HG03159 (cell line): Measurements from ENCODE around the gene PRRT2.
"Not testable (repeated sequence)": the region's sequence is repeated elsewhere in the genome, so short reads cannot be mapped to it uniquely, and the experiment has no call there.

ENCODE experiments used
- ATAC-seq: cut with Tn5 transposase; IDR thresholded peaks from one replicate; pipeline ENCODE4 v1.9.1; 2021; ENCODE audit warnings: mild to moderate bottlenecking, moderate library complexity; ENCODE audit not compliant: unreplicated experiment

Gene PRRT2

DNA sequence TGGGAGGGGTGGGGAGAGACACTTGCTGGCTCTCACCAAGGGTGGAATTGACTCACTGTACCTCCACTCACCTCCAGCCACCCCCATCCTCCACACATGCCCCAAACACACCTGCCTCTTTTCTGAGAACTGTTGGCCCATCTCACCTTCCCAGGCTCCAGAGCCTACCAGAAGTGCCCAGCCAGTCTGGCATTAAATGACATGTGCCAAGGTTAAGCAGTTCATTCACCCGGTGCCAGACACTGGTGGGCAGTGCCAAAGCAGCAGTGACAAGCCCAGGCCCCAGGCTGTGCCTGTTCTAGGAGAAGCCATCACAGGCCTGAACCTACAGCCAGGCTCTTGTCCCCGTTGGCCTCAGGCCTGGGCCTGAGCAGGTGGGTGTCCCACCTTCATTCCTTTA is 19.5 kb downstream of the PRRT2 start:
- no peak for ATAC-seq

DNA sequence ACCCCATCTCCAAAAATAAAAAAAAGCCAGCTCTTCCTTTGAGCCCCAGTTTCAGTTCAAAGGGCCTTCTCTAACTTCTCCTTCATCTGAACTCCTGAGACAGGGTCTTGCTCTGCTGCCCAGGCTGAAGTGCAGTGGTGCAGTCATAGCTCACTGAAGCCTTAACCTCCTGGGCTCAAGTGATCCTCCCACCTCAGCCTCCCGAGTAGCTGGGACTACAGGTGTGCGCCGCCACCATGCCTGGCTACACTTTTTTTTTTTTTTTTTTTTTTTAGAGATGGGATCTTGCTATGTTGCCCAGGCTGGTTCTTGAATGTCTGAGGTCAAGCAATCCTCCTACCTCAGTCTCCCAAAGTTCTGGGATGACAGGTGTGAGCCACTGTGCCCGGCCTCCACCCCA is 21.2 kb downstream of the PRRT2 start:
- not testable (repeated sequence) for ATAC-seq

DNA sequence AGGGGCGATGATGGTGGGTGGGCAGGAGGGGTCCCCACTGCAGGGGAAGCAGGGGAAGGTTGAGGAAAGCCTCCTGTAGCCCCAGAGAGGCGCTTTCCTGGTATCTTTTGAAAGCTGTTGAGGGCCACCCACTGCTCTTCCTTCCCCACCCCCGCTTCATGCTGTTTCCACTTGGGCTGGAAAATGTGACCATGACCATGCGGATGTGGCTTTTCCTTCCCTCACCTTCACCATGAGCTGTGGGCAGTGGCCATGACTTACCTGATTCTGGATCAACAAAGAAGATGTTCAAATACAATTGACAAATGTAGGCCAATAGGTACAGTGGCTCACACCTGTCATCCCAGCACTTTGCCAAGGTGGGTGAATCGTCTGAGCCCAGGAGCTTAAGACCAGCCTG is 22.1 kb downstream of the PRRT2 start:
- ATAC-seq: no peak

DNA sequence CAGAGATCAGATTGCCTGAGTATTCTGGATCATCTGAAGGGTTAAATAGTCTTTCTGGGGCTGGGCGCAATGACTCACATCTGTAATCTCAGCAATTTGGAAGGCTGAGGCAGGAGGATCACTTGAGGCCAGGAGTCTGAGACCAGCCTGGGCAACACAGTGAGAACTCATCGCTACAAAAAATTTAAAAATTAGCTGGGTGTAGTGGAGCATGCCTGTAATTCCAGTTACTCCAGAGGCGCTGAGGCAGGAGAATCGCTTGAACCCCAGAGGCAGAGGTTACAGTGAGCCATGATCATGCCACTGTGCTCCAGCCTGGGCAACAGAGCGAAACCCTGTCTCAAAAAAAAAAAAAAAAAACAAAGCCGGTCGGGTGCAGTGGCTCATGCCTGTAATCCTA is 23.9 kb downstream of the PRRT2 start:
- no peak for ATAC-seq

DNA sequence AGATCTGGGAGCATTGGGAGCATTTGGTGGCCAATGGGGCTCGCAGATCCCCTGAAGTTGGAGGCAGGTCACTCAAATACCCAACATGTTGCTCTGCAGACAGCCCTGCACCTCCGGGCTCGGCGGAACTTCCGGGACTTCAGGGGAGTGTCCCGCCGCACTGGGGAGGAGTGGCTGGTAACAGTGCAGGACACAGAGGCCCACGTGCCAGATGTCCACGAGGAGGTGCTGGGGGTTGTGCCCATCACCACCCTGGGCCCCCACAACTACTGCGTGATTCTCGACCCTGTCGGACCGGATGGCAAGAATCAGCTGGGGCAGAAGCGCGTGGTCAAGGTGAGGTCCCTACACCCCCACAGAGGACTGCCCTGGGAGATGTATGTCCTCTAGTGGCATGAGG is 24.6 kb downstream of the PRRT2 start:
- no peak for ATAC-seq

DNA sequence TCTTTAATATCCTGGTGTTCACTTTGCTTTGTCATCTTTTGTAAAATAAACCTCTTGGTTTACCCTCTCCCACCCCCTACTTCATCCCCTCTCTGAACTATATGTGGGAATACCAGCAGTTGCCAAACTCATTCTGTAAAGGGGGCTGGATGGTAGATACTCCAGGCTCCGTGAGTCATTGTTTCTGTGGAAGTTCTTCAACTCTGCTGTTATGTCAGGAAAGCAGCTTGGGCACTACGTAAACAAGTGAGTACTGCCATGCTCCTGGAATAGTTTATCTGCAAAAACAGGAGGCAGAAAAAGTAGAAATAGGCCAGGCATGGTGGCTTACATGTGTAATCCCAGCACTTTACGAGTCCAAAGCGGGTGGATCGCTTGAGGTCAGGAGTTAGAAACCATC is 25.8 kb downstream of the PRRT2 start:
- ATAC-seq: no peak

DNA sequence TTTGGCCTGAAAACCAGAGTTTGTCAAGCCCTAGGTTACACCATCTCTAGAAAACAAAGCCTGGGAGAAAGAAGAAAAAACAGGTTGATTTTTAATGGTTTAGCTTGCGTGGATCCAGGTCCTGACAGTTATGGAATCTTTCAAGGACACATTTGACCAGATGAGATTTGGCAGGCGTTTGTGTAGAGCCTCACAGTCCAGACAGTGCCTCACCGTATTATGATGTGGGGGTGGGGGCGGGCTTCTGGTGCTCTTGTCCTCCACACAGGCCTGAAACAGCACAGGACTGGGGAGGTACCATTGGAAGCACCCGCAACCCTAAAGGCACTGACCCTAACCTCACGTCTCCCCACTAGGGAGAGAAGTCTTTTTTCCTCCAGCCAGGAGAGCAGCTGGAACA is 27.8 kb downstream of the PRRT2 start:
- no peak for ATAC-seq

DNA sequence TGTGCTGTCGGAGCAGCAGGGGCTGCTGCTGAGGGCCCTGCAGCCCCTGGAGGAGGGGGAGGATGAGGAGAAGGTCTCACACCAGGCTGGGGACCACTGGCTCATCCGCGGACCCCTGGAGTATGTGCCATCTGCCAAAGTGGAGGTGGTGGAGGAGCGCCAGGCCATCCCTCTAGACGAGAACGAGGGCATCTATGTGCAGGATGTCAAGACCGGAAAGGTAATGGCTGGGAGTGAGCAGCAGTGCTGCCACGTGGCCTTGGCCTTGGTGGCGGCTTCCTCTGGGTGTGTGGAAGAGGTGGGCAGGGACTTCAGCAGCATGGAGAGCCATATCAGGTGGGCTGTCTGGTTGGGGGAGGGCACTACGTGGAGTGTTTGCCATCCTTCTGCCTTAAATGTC is 28.2 kb downstream of the PRRT2 start:
- no peak for ATAC-seq

DNA sequence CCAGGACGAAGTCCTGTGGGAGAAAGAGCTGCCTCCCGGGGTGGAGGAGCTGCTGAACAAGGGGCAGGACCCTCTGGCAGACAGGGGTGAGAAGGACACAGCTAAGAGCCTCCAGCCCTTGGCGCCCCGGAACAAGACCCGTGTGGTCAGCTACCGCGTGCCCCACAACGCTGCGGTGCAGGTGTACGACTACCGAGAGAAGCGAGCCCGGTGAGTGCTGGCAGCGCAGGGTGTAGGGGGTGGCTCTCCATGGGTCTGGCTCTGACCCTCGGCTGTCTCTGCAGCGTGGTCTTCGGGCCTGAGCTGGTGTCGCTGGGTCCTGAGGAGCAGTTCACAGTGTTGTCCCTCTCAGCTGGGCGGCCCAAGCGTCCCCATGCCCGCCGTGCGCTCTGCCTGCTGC is 29.6 kb downstream of the PRRT2 start:
- ATAC-seq: no peak

DNA sequence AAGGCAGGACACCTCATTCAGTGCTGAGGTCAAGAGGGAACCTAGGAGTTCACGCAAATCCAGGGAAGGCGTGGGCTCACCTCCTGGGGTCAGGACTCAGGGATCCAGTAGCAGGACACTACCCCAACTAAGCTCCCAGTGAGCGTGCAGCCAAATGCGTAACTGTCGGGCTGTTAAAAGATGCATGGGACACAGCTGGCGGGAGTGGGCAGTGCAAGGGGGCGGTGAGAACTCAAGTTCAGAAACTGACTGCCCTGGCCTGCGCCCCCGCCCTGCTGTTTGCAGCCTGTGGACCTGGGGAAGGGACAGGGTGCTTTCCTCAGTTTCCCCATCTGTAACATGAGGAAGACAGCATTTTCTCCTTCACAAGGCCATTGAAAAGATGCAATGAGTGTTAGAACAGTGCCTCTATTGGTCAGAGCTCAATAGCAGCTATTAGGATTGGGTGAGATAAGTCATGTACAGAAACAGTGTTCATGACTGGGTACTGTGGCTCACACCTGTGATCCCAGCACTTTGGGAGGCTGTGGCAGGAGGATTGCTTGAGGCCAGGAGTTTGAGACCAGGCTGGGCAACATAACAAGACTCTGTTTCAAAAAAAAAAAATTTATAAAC is 30.8 kb downstream of the PRRT2 start:
- no peak for ATAC-seq

DNA sequence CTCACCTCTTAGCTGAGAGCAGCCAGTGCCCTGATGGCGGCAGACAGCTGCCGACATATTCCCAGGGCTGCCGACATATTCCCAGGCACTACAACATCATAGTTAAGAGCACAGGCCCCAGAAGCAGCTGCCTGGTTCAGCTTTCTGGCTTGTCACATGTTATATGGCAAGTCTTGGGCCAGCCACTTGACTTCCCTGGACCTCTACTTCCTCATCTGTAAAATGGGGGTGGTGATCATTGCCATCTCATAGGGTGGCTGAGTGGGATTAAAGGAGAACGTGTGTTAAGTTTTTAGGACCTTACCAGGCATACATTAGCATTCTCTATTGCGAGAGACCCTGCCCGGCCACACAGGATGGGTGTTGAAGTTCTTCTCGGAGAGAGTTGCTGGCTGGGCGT is 31.9 kb downstream of the PRRT2 start:
- ATAC-seq: no peak

DNA sequence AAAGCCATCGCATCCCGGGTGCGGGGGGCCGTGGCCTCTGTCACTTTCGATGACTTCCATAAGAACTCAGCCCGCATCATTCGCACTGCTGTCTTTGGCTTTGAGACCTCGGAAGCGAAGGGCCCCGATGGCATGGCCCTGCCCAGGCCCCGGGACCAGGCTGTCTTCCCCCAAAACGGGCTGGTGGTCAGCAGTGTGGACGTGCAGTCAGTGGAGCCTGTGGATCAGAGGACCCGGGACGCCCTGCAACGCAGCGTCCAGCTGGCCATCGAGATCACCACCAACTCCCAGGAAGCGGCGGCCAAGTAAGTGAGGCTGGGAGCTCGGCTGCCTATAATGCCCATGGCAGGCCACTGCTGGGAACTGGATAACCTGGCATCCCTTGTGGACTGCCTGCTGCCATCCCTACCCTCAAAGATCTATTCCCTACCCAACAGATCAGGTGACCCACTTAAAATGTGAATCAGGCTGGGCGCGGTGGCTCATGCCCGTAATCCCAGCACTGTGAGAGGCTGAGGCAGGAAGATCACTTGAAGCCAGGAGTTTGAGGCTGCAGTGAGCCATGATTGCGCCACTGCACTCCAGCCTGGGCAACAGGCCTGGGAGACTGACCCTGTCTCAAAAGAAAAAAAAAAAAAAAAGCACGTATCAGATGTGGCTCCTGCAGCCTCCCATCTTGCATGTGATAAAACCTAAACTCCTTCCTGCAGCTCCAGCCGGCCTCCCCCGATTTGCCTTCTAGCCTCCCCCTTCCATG is 32.8 kb downstream of the PRRT2 start:
- no peak for ATAC-seq

DNA sequence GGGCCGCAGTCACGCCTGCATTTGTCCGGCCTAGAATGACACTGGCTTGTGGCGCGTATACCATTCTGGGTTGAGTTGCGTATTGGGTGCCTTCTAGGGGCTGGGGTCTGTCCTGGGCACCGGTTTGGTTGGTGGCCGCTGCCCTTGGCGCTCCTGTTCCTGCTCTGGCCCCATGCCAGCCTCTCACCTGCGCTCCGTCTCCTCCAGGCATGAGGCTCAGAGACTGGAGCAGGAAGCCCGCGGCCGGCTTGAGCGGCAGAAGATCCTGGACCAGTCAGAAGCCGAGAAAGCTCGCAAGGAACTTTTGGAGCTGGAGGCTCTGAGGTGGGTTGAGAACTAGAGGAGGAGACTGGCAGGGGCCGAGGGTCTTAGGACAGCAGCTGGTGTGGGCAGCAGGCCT is 33.7 kb downstream of the PRRT2 start:
- no peak for ATAC-seq

DNA sequence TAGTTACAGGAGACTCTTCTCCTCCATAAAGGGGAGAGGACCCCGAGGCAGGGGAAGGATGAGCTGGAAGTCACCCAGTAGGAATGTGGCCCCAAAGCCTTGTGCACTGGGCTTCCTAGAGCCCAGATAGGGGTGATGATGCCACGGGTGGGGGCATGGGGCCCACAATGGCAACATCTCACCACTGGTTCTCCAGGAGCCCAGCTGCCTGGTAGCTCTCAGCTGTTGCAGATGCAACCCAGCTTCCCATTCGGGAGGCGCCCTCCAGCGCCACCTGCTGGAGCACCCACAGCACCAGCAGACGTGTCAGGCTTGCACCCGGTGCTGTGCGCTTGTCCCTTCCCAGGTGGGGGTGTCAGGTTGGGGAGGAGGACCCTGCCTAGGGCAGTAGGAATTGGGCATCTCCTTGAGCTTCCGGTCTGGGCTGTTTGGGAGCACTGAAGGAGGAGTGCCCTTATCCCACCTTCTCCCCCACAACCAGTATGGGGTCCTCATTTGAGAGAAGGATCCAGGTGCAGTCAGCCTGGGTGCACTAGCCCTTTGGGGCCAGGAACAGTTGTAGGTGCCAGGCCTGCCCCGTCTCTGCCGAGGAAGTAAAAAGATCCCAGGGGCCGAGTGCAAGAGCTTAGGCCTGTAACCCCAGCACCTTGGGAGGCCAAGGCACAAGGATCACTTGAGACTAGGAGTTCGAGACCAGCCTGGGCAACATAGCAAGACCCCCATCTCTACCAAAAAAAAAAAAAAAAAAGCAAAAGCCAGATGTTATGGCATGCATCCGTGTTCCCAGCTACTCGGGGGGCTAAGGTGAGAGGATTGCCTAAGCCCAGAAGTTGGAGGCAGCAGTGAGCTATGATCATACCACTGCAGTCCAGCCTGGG is 36.7 kb downstream of the PRRT2 start:
- ATAC-seq: no peak

DNA sequence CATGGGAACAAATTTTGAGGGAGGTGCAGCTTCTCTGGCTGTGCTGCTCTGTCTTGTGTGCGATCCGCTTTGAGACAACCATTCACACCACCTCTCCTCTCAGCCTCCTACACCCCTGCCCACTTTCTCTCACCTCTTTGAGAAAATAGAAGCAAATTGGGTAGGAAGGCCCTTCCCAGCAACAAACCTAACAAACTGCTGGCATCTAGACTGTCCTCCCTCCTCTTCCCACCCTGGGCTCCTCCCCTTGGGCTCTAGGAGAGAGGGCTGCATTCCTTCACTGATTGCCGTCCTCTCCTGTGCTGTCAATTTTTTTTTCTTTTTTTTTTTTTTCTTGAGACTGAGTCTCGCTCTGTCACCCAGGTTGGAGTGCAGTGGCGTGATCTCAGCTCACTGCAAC is 37.5 kb downstream of the PRRT2 start:
- no peak for ATAC-seq

DNA sequence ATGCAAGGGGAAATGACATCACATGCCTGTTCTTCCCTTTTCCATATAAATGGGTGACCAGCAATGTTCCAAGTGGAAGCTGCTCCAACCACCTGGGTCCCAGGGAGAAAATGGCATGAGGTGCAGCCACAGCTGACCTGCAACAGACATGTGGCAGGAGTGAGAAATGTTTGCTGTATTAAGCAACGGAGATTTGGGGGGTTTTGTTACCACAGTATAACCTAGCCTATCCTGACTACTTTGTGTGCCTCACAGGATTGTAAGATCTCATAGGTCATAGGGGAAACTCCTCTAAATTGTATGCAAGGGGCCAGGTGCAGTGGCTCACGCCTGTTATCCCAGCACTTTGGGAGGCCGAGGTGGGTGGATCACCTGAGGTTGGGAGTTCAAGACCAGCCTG is 39.0 kb downstream of the PRRT2 start:
- no peak for ATAC-seq

DNA sequence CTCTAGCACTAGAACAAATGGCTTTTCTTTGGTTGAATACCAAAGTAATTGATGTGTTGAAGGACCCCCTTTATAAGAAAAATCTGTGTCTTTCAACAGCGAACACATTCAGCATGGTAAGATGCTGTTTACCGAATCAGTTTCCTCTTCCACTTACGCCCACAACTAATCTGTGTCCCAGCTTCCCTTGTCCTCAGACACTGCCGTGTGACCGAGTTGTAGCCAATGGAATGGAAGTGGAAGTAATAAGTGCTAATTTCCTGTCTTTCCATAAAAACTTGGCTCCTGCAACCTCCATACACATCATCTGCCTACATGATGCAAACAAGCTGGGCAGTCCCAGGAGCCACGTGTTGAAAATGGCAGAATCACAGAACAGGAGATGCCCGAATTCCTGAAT is 40.7 kb downstream of the PRRT2 start:
- no peak for ATAC-seq

DNA sequence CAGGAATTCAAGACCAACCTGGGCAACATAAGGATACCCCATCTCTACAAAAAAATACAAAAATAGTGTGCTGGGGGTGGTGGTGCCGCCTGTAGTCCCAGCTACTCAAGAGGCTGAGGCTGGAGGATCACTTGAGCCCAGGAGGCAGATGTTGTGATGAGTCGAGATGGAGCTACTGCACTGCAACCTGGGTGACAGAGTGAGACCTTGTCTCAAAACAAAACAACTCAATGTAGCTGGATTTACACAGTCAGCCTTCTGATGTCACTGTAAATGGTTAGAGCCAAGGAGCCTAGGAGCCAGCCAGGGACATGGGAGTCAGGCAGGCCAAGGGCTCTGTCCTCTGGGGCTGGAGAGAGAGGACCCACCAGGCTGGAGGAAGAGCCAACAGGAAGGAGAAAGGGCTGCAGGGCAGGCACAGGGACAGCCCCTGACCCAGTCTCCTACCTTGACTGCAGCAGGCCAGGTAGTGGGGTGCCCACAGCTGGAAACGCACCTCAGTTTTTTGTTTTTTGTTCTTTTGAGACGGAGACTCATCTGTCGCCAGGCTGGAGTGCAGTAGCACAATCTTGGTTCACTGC is 42.6 kb downstream of the PRRT2 start:
- ATAC-seq: no peak

DNA sequence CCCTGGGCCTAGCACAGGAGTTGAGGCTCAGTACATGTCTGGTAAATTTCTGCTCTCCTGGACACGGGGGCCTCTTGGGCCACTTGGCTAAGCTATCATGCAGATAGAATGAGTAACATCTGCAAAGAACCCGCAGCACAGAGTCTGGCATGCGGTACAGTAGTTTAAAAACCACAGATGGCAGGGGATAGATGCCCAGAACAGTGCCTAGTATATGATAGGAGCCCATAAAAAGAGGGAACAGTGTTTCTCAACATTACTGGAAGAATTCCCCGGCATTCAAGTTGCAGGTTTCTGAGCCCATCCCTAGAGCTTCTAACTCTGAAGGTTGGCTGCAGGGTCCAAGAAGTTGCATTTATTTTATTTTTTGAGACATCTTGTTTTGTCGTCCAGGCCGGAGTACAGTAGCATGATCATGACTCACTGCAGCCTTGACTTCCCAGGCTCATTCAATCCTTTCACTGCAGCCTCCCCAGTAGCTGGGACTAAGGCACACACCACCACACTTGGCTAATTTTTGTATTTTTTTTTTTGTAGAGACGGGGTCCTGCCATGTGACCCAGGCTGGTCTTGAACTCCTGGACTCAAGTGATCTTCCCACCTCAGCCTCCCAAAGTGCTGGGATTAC is 45.3 kb downstream of the PRRT2 start:
- ATAC-seq: no peak

DNA sequence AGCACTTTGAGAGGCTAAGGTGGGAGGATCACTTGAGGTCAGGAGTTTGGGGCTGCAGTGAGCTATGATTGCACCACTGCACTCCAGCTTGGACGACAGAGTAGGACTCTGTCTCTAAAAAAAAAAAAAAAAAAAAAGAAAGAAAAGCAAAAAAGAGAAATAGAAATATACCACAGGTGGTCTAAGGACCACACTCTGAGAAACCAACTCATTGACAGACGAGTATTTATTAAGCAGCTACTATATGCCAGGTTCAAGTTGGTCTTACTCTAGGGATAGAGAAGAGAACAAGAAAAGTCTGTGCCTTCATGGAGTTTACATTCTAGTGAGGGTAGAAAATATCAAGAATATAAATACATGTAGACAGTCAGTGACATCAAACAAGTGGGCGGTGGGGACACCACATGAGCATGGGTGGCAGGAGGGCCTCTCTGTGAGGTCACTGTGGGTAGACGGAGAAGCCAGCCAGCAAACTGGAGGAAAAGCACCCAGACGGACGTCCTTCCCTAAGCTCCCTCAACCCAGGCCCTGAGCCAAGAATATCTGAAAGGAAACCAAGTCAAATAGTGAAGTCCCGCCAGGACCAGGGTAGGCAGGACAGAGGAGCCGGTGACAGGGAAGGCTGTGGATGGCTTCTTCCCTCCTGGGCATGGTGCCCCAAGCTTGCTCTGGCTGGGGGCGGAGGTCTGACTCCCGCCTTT is 46.3 kb downstream of the PRRT2 start:
- no peak for ATAC-seq

DNA sequence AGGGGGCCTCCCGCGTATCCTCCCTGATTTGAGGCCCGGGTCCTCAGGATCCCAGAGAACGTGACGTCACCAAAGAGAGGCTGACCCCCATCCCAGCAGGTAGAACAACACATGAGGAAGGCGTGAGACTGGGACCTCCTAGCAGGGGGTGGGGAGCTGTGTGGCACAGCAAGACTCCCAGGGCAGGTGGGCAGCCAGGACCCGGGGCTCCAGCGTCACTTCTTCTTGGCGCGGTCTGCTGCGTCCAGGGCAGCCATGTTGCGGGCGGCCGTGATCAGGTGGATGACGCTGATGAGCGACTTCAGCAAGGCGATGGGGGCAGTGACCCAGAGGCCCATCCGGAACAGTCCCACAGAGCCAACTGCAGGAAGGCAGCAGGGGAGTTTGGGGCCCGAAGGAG is 47.0 kb downstream of the PRRT2 start:
- ATAC-seq: no peak
